ENCODE data around the gene FAM43A. TPM values are rescaled to one million over a fixed set of nuclear protein-coding genes. Genes with fewer than 3 reads are reported as not detected.

Gene FAM43A
- polyA plus RNA-seq, 3 donors, result 5.0 to 9.3 (median 7.3) TPM

DNA sequence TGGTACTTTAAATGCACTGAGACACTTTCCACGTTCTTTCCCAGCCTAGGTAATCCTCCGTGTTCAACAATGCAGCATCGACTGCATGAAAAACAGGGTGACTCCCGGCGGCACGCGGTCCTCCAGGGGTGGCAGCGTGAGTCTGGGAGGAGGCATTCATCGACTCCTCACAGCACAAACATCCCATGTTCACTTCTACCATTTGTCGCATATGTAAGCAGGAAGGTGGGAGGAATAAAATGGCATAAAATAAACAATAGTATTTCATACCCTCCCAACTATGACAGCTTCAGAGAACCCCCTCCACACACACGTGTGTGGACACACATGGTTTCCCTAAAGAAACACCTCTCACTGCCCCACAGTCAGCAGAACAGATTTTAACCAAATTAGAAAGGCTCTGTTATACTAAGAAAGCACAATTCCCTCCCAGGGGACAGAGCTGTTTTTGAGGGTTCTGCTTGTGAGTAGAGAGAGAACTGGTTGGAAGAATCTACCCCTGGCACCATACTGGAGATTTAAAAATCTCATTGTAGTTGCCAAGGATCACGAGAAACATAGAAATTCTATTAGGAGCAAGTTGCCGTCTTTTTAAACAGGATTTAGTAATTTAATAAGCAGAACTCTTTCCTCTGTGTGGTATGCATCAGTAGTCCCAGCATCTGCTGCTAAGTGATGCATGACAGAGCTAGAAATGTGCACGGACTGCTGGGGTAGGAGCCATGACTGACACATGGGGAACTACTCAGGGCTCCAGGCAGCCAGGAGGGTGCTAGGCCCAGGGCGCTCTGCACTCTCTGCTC lies 6.0 kb downstream of the FAM43A start:
- DNase-seq, result no peak

GRCh38 chr3:194696702-194697101 lies 11.0 kb downstream of the FAM43A start:
- no peak for DNase-seq

- DNase-seq, result no peak
Measured at GRCh38 chr3:194702545-194702944, 16.9 kb downstream of the FAM43A start.

- DNase-seq, result no peak
Measured at GRCh38 chr3:194705227-194705626, 19.5 kb downstream of the FAM43A start.

DNA sequence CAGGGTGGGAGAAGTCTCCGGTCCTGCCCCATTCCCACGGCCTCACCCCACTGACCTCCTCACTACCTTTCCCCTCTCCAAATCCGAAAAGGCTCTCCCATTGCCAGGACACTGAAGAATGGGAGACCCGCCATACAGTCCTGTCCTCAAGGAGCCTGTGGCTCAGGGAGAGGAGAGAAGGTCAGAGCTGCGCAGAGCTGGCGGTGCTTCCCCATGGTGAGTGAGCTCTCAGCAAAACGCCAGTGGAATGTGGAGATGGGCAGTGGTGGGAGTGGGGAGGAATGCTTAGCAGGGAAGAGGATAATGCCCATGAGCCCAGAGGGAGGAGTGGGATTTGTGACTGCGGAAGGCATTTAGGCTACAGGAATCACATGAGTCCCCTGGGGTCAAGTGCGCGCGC lies 20.1 kb downstream of the FAM43A start:
- DNase-seq, result no peak

DNA sequence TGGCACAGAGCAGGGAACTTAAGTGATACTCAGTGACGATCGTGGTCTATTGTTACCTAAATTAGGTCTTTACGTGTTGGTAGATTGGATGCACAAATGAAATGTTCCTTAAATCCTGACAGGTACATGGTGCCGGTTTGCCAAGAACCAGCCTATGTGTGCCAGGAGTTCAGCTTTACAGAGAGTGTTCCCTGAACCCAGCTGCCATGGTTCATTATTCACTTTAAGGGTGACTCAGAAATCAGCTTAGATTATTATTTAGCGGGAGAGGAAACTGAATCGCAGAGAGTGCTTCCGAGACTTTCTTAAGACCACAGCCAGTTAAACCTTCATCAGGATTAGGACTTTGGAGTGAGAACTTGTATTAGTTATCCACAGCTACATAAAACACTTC lies 21.5 kb downstream of the FAM43A start:
- no peak for DNase-seq

GRCh38 chr3:194711286-194711685 lies 25.6 kb downstream of the FAM43A start:
- DNase-seq, result no peak

DNA sequence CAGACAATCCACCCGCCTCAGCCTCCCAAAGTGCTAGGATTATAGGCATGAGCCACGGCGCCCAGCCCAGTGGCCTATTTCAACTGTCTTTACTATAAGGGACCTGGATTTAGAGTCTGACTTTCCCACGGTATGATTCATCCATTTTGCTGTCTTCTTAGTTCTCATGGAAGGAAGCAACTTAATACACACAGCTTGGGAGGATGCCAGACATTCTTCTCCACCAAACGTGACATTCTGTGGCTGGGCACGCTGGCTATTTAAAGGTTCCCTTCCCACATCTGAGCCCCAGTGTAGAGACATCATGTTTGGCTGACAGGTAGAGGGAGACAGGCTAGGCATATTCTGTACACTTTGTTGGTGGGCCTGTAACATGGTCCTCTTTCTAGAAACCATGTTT lies 26.2 kb downstream of the FAM43A start:
- DNase-seq, result no peak

DNA sequence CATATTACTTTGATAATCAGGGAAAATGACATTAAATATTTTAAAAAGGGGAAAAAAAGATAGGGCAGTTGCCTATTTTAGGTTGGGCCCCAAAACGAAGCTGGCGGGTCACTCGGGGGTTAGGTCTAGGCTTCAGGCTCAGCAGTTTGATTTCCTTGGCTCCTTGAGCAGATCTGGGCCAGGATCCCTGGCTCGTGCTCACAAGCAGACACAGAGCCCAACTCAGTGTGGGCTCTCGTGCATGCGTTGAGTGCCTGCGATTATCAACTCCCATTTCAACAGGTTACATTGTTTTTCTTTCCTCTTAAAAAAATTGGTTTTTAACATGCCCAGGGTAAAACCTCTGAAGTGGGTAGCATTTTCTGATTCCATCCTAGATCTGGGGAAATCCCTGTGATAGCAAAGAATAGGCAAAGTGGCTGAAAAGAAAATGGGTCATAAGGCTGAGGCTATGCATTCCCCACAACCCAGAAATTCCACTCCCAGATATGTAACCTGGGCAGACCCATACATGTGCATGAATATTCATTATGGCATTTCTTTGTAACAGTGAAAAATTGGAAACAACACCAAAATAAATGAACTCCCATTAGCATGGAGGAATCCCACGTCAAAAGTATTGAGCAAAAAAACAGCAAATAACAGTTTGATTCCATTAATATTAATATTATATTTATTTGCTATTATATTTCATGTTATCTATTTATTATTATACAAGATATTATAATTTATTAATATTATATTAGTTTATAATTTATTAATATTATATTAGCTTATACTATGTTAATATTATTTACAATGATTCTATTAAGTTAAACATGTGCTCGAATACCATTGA lies 27.8 kb downstream of the FAM43A start:
- no peak for DNase-seq

GRCh38 chr3:194714137-194714455 lies 28.4 kb downstream of the FAM43A start:
- no peak for DNase-seq

DNA sequence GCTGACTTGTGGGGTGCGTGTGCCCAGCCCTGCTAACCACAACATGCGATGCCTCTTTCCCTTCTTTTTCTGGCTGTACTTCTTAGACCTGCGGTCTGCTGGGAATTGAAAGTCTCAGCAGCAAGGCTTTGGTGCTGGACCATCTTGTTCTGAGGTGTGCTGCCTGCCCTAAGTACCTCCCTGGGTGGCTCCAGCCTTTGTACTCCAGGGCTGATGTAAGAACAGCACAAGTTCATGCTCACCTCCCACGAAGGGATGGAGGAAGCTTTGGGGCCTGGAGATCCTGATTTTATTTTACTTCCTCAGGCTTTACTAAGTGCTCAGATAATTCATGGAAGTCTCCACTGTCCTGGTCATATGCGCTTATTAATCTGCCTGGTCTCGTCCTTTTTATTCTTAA lies 28.9 kb downstream of the FAM43A start:
- no peak for DNase-seq

- DNase-seq, result no peak
Measured at GRCh38 chr3:194715022-194715800, 29.5 kb downstream of the FAM43A start.

GRCh38 chr3:194718079-194718478 lies 32.4 kb downstream of the FAM43A start:
- DNase-seq, result no peak

- DNase-seq, result no peak
Measured at GRCh38 chr3:194720048-194720447, 34.4 kb downstream of the FAM43A start.

DNA sequence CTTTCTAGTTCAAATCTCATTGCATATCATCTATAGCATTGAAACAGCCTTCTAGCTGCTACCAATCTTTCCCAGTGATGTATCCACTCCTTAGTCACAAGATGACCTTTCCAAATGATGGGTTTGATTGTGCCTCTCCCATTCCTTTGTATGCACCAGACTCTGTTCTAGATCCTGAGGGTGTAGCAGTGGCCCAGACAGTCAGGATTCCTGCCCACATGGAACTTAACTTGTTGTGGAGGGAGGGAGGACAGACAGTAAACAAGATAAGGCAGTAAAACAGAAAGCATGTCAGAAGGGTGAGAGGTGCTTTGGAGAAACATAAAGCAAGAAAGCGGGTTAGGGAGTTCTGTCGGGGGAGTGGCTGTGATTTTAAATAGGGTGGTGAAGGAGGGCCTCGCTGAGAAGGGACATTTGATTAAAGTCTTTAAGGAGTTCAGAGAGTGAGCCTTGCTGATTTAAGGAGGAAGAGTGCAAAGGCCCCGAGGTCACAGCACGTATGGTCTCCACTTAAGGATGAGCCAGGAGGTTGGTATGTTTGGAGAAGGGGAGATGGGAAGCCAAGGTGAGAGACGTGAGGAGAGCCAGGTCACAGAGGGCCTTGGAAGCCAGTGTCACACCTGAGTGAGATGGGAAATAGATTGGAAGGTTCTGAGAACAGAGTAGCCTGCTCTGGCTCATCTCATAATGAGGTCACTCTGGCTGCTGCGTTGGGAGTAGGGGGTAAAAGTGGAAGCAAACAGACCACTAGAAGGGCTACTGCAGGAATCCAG lies 38.3 kb downstream of the FAM43A start:
- DNase-seq, result no peak

- no peak for DNase-seq
Measured at GRCh38 chr3:194725346-194725745, 39.7 kb downstream of the FAM43A start.

DNA sequence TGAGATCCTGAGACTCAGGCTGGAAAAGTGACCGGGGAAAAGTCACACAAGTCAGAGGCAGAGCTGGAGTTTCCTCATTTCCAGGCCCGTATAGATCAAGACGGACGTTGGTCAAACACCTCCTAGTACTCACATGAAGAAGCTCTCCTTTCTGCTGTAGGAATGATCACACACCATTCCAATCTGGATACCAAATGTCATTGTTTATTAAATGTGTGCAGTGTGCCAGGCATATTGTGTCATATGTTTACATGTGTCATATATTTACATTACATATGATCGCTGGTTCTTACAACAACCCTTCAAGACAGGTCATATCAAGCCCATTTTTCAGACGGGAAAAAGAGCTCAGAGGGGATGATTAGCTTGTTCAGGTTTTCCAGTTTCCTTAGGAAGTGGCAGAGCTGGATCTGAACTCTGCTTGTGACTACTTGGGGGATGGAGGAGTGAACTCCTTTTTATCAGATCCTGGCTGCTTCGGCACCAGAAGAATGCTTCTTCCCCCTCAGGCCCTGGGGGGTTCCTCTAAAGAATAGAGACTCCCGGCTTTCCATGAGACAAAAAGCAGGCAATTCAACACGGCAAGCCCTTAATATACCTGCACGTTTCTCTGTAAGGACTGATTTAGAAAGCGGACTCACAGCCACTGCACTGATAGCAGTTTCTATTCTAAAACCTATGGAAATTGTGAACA lies 41.9 kb downstream of the FAM43A start:
- no peak for DNase-seq

DNA sequence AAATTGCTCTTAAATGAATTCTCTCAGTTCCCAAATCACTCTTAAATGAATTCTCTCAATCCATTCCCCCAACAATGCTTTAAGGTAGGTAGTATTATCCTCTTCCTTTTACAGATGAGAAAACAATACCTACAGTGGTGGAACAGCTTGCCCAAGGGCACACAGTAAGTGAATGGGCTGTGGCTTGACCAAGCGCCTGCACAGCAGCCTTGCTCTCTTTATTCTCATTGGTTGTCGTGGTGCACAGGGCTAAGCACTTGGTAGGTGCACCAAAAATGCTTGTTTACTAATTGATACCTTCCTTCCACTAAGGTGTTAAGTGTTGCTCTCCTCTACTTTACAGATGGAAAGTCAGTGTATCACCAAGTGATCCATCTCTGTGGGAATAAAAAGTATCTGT lies 43.3 kb downstream of the FAM43A start:
- no peak for DNase-seq

DNA sequence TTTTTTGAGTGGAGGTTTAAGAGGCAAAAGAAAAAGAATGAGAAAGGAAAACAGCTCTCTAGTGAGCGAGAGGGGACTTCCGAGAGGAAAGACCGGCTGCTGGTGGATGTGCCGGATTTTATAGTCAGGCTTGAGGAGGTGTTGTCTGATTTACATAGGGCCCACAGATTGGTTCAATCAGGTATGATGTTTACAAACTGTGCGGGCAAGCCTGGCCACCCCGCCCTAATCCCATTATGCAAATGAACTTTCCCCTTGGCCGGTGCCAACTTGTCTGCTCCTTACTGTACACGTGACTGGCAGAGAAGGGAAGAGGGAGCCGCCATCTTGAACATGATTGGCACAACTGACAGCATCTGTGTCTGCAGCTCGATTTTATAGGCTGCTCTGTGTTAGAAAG lies 44.7 kb downstream of the FAM43A start:
- DNase-seq, result peak; percentile 82

DNA sequence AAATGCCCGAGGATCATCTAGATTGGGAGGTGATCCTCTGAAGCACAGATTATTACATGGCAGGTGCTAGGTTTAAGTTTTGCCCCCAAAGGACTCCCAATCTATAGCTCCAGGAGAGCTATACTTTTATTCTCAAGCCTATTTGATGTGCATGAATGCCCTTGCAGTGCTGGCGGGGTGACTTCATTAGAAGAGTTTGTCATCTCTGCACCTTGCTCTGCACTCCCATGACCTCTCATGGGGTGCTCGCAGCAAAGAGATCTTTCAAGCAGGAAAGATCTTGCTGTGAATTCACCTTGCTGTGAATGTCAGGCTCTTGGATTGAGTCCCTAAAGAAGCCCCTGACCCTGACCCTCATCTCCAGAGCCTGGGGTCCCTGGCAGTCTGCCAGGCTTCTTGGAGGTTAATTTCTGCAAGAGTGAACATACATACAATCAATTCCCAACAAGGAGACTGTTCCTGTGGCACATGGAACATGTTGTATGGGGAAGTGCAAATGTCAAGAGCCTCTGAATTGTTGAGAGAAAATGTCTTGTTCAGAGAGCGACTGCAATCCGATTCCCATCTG lies 45.9 kb downstream of the FAM43A start:
- no peak for DNase-seq

DNA sequence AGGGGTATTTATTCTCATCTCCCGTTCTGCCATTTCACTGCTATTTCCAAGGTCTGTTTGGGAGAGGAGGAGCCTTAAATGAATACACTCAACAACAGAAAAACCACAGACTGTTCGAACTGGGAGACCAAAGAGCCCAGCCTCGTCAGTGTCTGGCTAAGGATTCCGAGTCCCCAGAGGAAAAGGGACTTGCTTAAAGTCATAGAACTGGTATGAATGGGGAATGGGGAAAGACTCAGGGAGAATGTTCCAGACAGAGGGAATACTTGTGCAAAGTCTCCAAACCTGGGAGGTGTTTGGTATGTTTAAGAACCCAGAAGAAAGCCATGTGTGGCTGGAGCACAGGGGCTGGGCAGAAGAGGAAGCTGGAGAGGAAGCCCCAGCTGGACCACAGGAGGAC lies 46.9 kb downstream of the FAM43A start:
- DNase-seq, result no peak
